Spleen (tissue), 7 donors: ENCODE data around the gene BCOR.

Source experiments
- CTCF ChIP-seq, 11 experiments: fragments of 200-600 bp in 7 of 11; fragments of 450-650 bp in 4 of 11; sonication (generic) in 4 of 11; IDR thresholded peaks in 8 of 11; conservative IDR thresholded peaks in 3 of 11; 1 replicate in 7 of 11; 2 replicates in 4 of 11; pipeline versions ENCODE4 v1.4.0 to v1.8.0; 2016 to 2021; ENCODE audit warnings: antibody characterized with exemption in 11 of 11, inconsistent platforms in 4 of 11, mild to moderate bottlenecking in 1 of 11
- POLR2A ChIP-seq, 3 donors: fragments of 450-650 bp; IDR thresholded peaks; one replicate each; pipeline ENCODE4 v1.5.1; 2017; ENCODE audit warnings: antibody characterized with exemption in 3 of 3, mild to moderate bottlenecking in 1 of 3
- POLR2AphosphoS5 ChIP-seq, 3 donors: sonication (generic); formaldehyde crosslinking; IDR thresholded peaks; one replicate each; pipeline ENCODE4 v1.5.1; 2017; ENCODE audit warnings: antibody characterized with exemption in 3 of 3
- donor health status: DM: no; HTN: no; CAD: no; lungs with moderate emphysema.
- donor health status: DM: no; HTN: no; CAD: no.
- donor health status: DM: no; HTN: no; CAD: no.

- TF ChIP-seq POLR2A (IDR thresholded peaks at IDR 0.05) = no peak
- TF ChIP-seq CTCF (IDR thresholded peaks at IDR 0.05 in 8 of 11, conservative IDR thresholded peaks at IDR 0.05 in 3 of 11) = no peak
- peak in 2 of 3 donors; percentile 55 to 69 for TF ChIP-seq POLR2AphosphoS5 (IDR thresholded peaks at IDR 0.05)
Observed at GRCh38 chrX:40090050-40090804, 7.5 kb downstream of the BCOR start.
